ENCODE results near the gene EHMT1.

GRCh38 chr9:137593176-137593575 is 25.6 kb upstream of the EHMT1 start:
- TF ChIP-seq TCF3 (CRISPR knock-in tag; IDR thresholded peaks at IDR 0.05) (no peak), CBX2 (IDR thresholded peaks at IDR 0.05; ENCODE audit: insufficient read depth, low read length, poor library complexity, severe bottlenecking) (no peak), STAT5B (CRISPR knock-in tag; IDR thresholded peaks at IDR 0.05) (no peak), HIVEP1 (CRISPR knock-in tag; IDR thresholded peaks at IDR 0.05) (no peak), KDM1A (IDR thresholded peaks at IDR 0.05) (no peak)
